Tibial nerve (tissue), 4 donors: ENCODE measurements around the gene MAML3. TPM values are rescaled to one million over a fixed set of nuclear protein-coding genes. Genes with fewer than 3 reads are reported as not detected.

Experiments
- DNase-seq, 2 donors: peaks; one replicate each; pipeline ENCODE4 v3.0.0-alpha.2; 2019; ENCODE audit warnings: low spot score in 2 of 2
- H3K27ac ChIP-seq, 4 donors: fragments of 200-600 bp; sonication (generic) in 3 of 4; one replicate each; pipeline ENCODE4 v1.5.1; 2017 to 2019; ENCODE audit warnings: mild to moderate bottlenecking in 1 of 4
- H3K27me3 ChIP-seq, 2 donors: fragments of 200-600 bp; sonication (generic) in 1 of 2; one replicate each; pipeline versions ENCODE4 v1.5.1 to v1.6.0; 2017 to 2019
- H3K36me3 ChIP-seq, 3 donors: fragments of 200-600 bp; sonication (generic); one replicate each; pipeline ENCODE4 v1.5.1; 2018 to 2019
- H3K4me1 ChIP-seq, 4 donors: fragments of 200-600 bp; sonication (generic) in 3 of 4; one replicate each; pipeline ENCODE4 v1.5.1; 2017 to 2019
- H3K4me3 ChIP-seq, 4 donors: fragments of 200-600 bp; sonication (generic) in 3 of 4; one replicate each; pipeline ENCODE4 v1.5.1; 2017 to 2019; ENCODE audit warnings: mild to moderate bottlenecking in 1 of 4, moderate library complexity in 1 of 4
- H3K9me3 ChIP-seq, 4 donors: fragments of 200-600 bp; sonication (generic) in 3 of 4; one replicate each; pipeline ENCODE4 v1.5.1; 2017 to 2019
- EP300 ChIP-seq, 2 donors: sonication (generic); formaldehyde crosslinking; IDR thresholded peaks; one replicate each; pipeline ENCODE4 v1.6.1; 2017; ENCODE audit warnings: antibody characterized with exemption in 2 of 2, mild to moderate bottlenecking in 1 of 2
- POLR2A ChIP-seq, 2 donors: fragments of 450-650 bp; IDR thresholded peaks; one replicate each; pipeline ENCODE4 v1.6.1; 2017; ENCODE audit warnings: antibody characterized with exemption in 2 of 2, mild to moderate bottlenecking in 2 of 2, moderate library complexity in 2 of 2
- WGBS, 2 donors: methylation state at CpG; one replicate each; pipeline ENCODE4 v1.1.5; 2018; 5-methylcytosine and 5-hydroxymethylcytosine counted together
- total RNA-seq, 4 donors: library from RNA; depleted of rRNA; stranded (reverse); fragments of >200 nt; gene quantifications; one replicate each; pipeline ENCODE4 v1.1.0, GENCODE V29; 2016
- TF ChIP-seq, protein P1 (sequence below), 5 experiments: fragments of 200-600 bp in 3 of 5; fragments of 450-650 bp in 2 of 5; sonication (generic) in 3 of 5; IDR thresholded peaks; one replicate each; pipeline ENCODE4 v1.5.1; 2016 to 2019; ENCODE audit warnings: antibody characterized with exemption in 5 of 5, mild to moderate bottlenecking in 3 of 5, moderate library complexity in 2 of 5

MAML3 gene
- total RNA-seq, 4 donors from 2014 or later = 8.6 to 10.5 (median 9.4) TPM

DNA sequence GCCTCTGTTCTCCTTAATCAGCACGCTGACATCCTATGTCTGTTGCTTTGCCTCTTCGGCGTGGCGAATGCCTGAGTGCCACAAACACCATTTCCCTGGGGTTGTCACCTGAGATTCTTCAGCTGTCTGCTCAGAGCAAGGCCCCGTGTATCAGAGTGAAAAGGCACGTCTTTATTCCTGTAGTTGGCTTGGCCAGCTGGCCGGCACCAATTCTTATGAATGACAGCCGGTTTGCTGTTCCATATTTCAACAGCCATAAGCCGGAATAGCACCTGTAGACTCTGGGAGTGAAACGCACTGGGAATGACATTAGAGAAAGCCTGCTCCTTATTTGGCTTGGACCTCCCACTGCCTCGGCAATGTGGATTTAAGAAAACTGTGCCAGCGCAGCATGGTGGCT, 399.0 kb downstream of the MAML3 start:
- 85 to 91% methylated on average over 12 of the region's 12 CpGs for WGBS, 2 donors
- no peaks in the 10 kb centered on the region for H3K9me3 ChIP-seq
- H3K36me3 ChIP-seq = no peaks in the 10 kb centered on the region
- no peak for DNase-seq
- no peak overlapping the region for H3K4me3 ChIP-seq
- no peak overlapping the region for H3K27ac ChIP-seq
- no peaks in the 10 kb centered on the region for H3K27me3 ChIP-seq
- TF ChIP-seq POLR2A (IDR thresholded peaks at IDR 0.05) (no peak), EP300 (IDR thresholded peaks at IDR 0.05) (no peak)
- TF ChIP-seq, protein P1, sequence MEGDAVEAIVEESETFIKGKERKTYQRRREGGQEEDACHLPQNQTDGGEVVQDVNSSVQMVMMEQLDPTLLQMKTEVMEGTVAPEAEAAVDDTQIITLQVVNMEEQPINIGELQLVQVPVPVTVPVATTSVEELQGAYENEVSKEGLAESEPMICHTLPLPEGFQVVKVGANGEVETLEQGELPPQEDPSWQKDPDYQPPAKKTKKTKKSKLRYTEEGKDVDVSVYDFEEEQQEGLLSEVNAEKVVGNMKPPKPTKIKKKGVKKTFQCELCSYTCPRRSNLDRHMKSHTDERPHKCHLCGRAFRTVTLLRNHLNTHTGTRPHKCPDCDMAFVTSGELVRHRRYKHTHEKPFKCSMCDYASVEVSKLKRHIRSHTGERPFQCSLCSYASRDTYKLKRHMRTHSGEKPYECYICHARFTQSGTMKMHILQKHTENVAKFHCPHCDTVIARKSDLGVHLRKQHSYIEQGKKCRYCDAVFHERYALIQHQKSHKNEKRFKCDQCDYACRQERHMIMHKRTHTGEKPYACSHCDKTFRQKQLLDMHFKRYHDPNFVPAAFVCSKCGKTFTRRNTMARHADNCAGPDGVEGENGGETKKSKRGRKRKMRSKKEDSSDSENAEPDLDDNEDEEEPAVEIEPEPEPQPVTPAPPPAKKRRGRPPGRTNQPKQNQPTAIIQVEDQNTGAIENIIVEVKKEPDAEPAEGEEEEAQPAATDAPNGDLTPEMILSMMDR (IDR thresholded peaks at IDR 0.05) = no peak
- H3K4me1 ChIP-seq = no peaks in the 10 kb centered on the region

DNA sequence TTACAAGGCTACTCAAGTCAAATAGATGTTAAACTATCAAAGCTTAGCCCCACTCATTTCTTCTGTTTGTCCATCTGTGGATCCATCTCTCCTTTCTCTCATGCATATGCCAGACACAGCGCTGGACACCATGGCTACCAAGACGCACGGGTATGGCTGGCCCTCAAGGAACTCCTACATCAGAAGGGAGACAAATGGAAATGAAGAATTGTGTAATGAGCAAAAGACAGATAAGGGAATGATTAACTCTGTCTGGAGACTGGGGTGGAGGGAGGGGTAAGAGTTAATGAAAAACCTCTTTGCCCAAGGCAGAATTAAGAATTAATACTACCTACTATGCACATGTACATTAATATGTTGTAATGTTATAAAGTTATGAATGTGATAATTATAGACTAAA, 400.3 kb downstream of the MAML3 start:
- Histone ChIP-seq H3K9me3 (no peaks in the 10 kb centered on the region), H3K27me3 (no peaks in the 10 kb centered on the region), H3K27ac (no peak overlapping the region), H3K4me1 (peaks cover 0 to 8% (median 0%) of the 10 kb centered on the region in 4 donors), H3K36me3 (no peaks in the 10 kb centered on the region), H3K4me3 (no peak overlapping the region)
- WGBS, 2 donors = 89 to 90% methylated on average over 3 of the region's 3 CpGs
- no peak for TF ChIP-seq POLR2A (IDR thresholded peaks at IDR 0.05)
- TF ChIP-seq EP300 (IDR thresholded peaks at IDR 0.05) = no peak
- TF ChIP-seq, protein P1 (IDR thresholded peaks at IDR 0.05) = no peak
- no peak for DNase-seq

DNA sequence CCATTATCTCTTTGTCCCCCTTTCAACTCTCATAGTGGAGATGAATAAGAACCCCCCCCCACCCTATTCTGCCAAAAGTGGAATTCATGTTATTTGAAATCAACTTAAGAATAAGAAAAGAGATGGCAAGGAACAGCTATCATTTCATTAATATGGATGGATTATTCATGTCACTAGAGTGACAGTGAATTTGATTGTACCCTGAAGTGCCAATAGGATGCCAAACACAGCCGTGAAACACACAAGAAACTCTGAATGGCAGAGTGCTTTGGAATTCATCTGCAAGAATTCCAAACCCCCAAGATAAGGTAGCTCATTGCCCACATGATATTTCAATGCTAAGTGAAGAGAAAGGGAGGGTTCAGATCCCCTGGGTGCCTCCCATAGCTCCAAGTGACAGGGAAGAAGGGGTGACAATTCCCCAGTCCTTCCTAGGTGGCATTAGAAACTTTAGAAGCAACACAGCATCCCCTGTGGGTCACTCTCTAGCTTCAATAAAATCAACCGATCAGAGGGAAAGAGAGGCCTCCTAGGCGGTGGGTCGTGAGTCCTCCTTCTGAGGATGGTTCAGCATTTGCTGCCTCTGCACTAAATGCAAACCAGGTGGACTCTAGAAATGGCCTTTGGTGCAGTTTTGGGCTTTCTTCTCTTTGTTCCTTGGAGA, 404.0 kb downstream of the MAML3 start:
- DNase-seq = no peak
- Histone ChIP-seq H3K27ac (no peak overlapping the region), H3K4me1 (peaks cover 0 to 8% (median 0%) of the 10 kb centered on the region in 4 donors), H3K27me3 (no peaks in the 10 kb centered on the region), H3K9me3 (no peaks in the 10 kb centered on the region), H3K36me3 (no peaks in the 10 kb centered on the region), H3K4me3 (no peak overlapping the region)
- no peak for TF ChIP-seq EP300 (IDR thresholded peaks at IDR 0.05)
- WGBS, 2 donors = 79 to 87% methylated on average over 4 of the region's 4 CpGs

DNA sequence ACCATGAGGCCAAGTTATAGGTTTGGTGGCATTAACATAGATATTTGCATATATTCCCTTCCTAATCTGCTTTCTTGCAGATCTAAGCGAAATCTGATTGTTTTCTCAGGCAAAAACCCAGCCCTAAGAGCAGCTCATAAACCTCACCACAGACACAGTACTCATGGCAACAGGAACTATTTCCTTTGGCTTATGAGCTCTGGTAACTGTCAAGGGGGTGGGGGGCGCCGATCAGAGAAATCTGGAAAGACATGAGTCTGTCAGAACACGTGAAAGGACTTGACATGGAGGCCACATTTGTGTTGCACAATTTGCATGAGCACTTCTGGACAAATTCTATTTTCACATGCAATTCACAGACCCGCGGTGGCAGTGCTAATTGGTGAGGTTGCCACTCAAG, 404.6 kb downstream of the MAML3 start:
- H3K27ac ChIP-seq = no peak overlapping the region
- H3K4me1 ChIP-seq = peaks cover 0 to 8% (median 0%) of the 10 kb centered on the region in 4 donors
- 66 to 67% methylated on average over 6 of the region's 6 CpGs for WGBS, 2 donors
- H3K4me3 ChIP-seq = no peak overlapping the region
- H3K27me3 ChIP-seq = no peaks in the 10 kb centered on the region
- no peak for DNase-seq
- no peaks in the 10 kb centered on the region for H3K36me3 ChIP-seq
- TF ChIP-seq, protein P1 (IDR thresholded peaks at IDR 0.05) = no peak
- no peak for TF ChIP-seq POLR2A (IDR thresholded peaks at IDR 0.05)
- TF ChIP-seq EP300 (IDR thresholded peaks at IDR 0.05) = no peak
- no peaks in the 10 kb centered on the region for H3K9me3 ChIP-seq

DNA sequence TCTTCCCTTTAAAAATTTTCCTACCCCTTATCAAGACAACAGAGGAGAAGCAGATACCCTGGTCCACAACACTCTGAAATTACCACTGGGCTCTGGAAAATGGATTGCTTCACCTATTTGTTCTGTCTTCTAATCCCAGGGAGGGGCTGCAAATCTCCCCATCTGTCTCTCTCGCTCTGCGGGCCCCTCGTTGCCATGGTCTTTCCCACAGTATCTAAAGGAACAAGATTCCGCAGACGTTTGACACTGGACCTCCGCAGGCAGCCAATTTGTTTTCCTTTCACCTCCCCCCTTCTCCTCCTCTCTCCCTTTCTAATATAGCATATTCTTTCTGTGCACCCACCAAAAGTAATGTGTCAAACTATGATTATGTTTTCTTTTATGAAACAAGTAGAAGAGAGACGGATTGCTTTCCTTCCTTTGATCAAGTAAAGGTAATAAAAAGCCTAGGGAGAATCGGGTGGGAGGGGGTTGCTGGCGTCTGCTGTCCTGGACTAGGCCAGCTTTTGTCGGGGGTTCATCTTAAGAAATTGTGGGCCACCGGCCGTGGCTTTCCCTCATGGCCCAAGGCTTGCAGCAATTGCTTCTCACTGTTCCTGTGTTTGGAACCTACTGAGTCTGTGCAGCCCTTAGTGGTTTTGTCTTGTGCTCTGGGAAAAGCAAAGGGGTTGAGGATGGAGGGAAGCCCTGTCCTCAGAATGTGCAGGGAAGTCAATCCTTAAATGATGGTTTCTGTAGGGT, 407.4 kb downstream of the MAML3 start:
- H3K36me3 ChIP-seq = no peaks in the 10 kb centered on the region
- no peaks in the 10 kb centered on the region for H3K9me3 ChIP-seq
- no peak overlapping the region for H3K4me3 ChIP-seq
- WGBS, 2 donors = 78 to 83% methylated on average over 12 of the region's 12 CpGs
- H3K4me1 ChIP-seq = peaks cover 0 to 8% (median 0%) of the 10 kb centered on the region in 4 donors
- no peaks in the 10 kb centered on the region for H3K27me3 ChIP-seq
- TF ChIP-seq POLR2A (IDR thresholded peaks at IDR 0.05) (no peak), EP300 (IDR thresholded peaks at IDR 0.05) (no peak)
- TF ChIP-seq, protein P1 (IDR thresholded peaks at IDR 0.05) = no peak
- H3K27ac ChIP-seq = no peak overlapping the region
- no peak for DNase-seq
